ENCODE results near the gene XCL2.

- TF ChIP-seq CTCF (IDR thresholded peaks at IDR 0.05), result no peak
- no peak for TF ChIP-seq EP300 (IDR thresholded peaks at IDR 0.05; ENCODE audit: low read depth)
- no peak for TF ChIP-seq POLR2A (IDR thresholded peaks at IDR 0.05)
- TF ChIP-seq POLR2AphosphoS5 (IDR thresholded peaks at IDR 0.05), result no peak
Observed at GRCh38 chr1:168520832-168521231, 23.0 kb downstream of the XCL2 start.
